Ovary (tissue), 9 donors: Measurements from ENCODE around the gene C1orf174. TPM values are rescaled to one million over a fixed set of nuclear protein-coding genes. Genes with fewer than 3 reads are reported as not detected.

Experiments
- DNase-seq, 5 donors: peaks; one replicate each; pipeline ENCODE4 v3.0.0-alpha.2; 2019 to 2020
- H3K27ac ChIP-seq, 2 donors: fragments of 200-600 bp; one replicate each; pipeline versions ENCODE4 v1.5.1 to v1.8.0; 2019 to 2022
- H3K27me3 ChIP-seq: fragments of 200-600 bp; one replicate; pipeline ENCODE4 v1.8.0; 2022
- H3K36me3 ChIP-seq: fragments of 200-600 bp; sonication (generic); one replicate; pipeline ENCODE4 v1.5.1; 2019
- H3K4me1 ChIP-seq: one replicate; pipeline ENCODE4 v1.8.1; 2013; ENCODE audit warnings: mild to moderate bottlenecking, moderate library complexity; ENCODE audit not compliant: insufficient read depth
- H3K4me3 ChIP-seq: fragments of 200-600 bp; sonication (generic); one replicate; pipeline ENCODE4 v1.5.1; 2017
- H3K9me3 ChIP-seq, 2 donors: fragments of 200-600 bp in 1 of 2; sonication (generic) in 1 of 2; one replicate each; pipeline versions ENCODE4 v1.5.1 to v1.8.1; 2013 to 2019; ENCODE audit warnings: mild to moderate bottlenecking in 1 of 2, moderate library complexity in 1 of 2
- CTCF ChIP-seq, 3 donors: fragments of 450-650 bp in 2 of 3; fragments of 200-600 bp in 1 of 3; IDR thresholded peaks; one replicate each; pipeline versions ENCODE4 v1.5.1 to v1.8.0; 2016 to 2022; ENCODE audit warnings: antibody characterized with exemption in 3 of 3, mild to moderate bottlenecking in 1 of 3
- EP300 ChIP-seq: sonication (generic); formaldehyde crosslinking; IDR thresholded peaks from one replicate; pipeline ENCODE4 v1.6.1; 2017; ENCODE audit warnings: antibody characterized with exemption
- POLR2A ChIP-seq: fragments of 450-650 bp; IDR thresholded peaks from one replicate; pipeline ENCODE4 v1.6.1; 2017; ENCODE audit warnings: antibody characterized with exemption, mild to moderate bottlenecking, moderate library complexity
- WGBS, 3 donors: extraction: QIAGEN DNeasy Blood & Tissue Kit in 1 of 3; methylation state at CpG; one replicate each; pipeline versions ENCODE4 v1.1.5 to v1.1.7; 2013 to 2017; 5-methylcytosine and 5-hydroxymethylcytosine counted together
- intact Hi-C, 4 donors: fragments of 100-400 bp; cut with DNase I; formaldehyde crosslinking; loops; one replicate each; pipeline versions ENCODE4 v1.11.0 to v1.15.1; 2022 to 2023
- polyA plus RNA-seq, 2 donors: library from polyadenylated mRNA; stranded (reverse); fragments of 200-250 nt in 1 of 2; fragments of 350-450 nt in 1 of 2; fragmentation: Illumina TruSeq in 1 of 2; extraction: RNeasy Lipid Tissue Mini Kit (QIAGEN cat#74804) in 1 of 2; gene quantifications; one replicate each; pipeline ENCODE4 v1.2.3, GENCODE V29; 2013 to 2014
- total RNA-seq, 7 donors: library from RNA; depleted of rRNA in 2 of 7; stranded (reverse); fragments of >200 nt in 2 of 7; fragmentation: NEBNext Ultra II Directional in 3 of 7; extraction: Animal tissue kit (Norgen Biotek cat#: 25700) in 3 of 7; gene quantifications; one replicate each; pipeline versions ENCODE4 v1.1.0 to v1.2.4, GENCODE V29; 2016 to 2023
- donor health status: DM: no; HTN: no; CAD: no; lungs with moderate emphysema.
- donor health status: DM: no; HTN: no; CAD: no.
- donor health status: Bipolar disorder and iron deficiency.
- donor health status: DM: yes; HTN: yes; CAD: no.
- donor health status: DM: no; HTN: no; CAD: no.
- donor health status: DM: yes; HTN: yes; CAD: no.

The C1orf174 gene
- total and polyA plus RNA-seq, 9 donors: 12.9 to 23.9 (median 18.2) TPM

- Histone ChIP-seq H3K36me3 (no peaks in the 10 kb centered on the region), H3K9me3 (no peaks in the 10 kb centered on the region), H3K27ac (no peak overlapping the region), H3K4me3 (no peak overlapping the region), H3K27me3 (no peaks in the 10 kb centered on the region), H3K4me1 (no peaks in the 10 kb centered on the region)
- no peak for DNase-seq
- no peak for TF ChIP-seq POLR2A
- no peak for TF ChIP-seq CTCF (IDR thresholded peaks at IDR 0.05)
- no peak for TF ChIP-seq EP300
- WGBS, 3 donors: 78 to 87% (median 86%) methylated on average over 9 of the region's 9 CpGs
- intact Hi-C loops: no loop called here
Observed at GRCh38 chr1:3879787-3880428, 20.2 kb downstream of the C1orf174 start.

GRCh38 chr1:3879099-3879498, 21.0 kb downstream of the C1orf174 start:
- Histone ChIP-seq H3K4me1 (no peaks in the 10 kb centered on the region), H3K4me3 (no peak overlapping the region), H3K27ac (no peak overlapping the region), H3K27me3 (no peaks in the 10 kb centered on the region), H3K36me3 (no peaks in the 10 kb centered on the region), H3K9me3 (no peaks in the 10 kb centered on the region)
- no peak for DNase-seq
- no peak for TF ChIP-seq POLR2A
- no peak for TF ChIP-seq EP300
- no peak for TF ChIP-seq CTCF (IDR thresholded peaks at IDR 0.05)
- intact Hi-C loops: no loop called here
- 97 to 99% (median 97%) methylated on average over 7 of the region's 7 CpGs for WGBS, 3 donors

GRCh38 chr1:3876716-3877115, 23.4 kb downstream of the C1orf174 start:
- intact Hi-C loops: no loop called here
- Histone ChIP-seq H3K36me3 (no peaks in the 10 kb centered on the region), H3K27ac (no peak overlapping the region), H3K4me1 (no peaks in the 10 kb centered on the region), H3K27me3 (no peaks in the 10 kb centered on the region), H3K9me3 (no peaks in the 10 kb centered on the region), H3K4me3 (no peak overlapping the region)
- DNase-seq: no peak
- 86 to 91% (median 90%) methylated on average over 16 of the region's 16 CpGs for WGBS, 3 donors
- no peak for TF ChIP-seq CTCF (IDR thresholded peaks at IDR 0.05)
- no peak for TF ChIP-seq EP300
- TF ChIP-seq POLR2A: no peak

GRCh38 chr1:3874736-3875135, 25.3 kb downstream of the C1orf174 start:
- TF ChIP-seq POLR2A (no peak), CTCF (IDR thresholded peaks at IDR 0.05) (no peak), EP300 (no peak)
- no peaks in the 10 kb centered on the region for H3K36me3 ChIP-seq
- H3K27me3 ChIP-seq: no peaks in the 10 kb centered on the region
- no peaks in the 10 kb centered on the region for H3K4me1 ChIP-seq
- intact Hi-C loops: no loop called here
- H3K27ac ChIP-seq: no peak overlapping the region
- H3K9me3 ChIP-seq: no peaks in the 10 kb centered on the region
- DNase-seq: no peak
- 90 to 96% (median 95%) methylated on average over 23 of the region's 23 CpGs for WGBS, 3 donors
- no peak overlapping the region for H3K4me3 ChIP-seq
